ENCODE measurements around the gene BCO2.

- TF ChIP-seq CTCF (IDR thresholded peaks at IDR 0.05) (no peak), POLR2AphosphoS5 (IDR thresholded peaks at IDR 0.05) (no peak), POLR2A (IDR thresholded peaks at IDR 0.05) (no peak)
These were observed 31.7 kb upstream of the BCO2 start for GRCh38 chr11:112143597-112143996.

Measured in breast epithelium (tissue), 3 donors.